ENCODE data around the gene CSNK1E.

The CSNK1E gene

GRCh38 chr22:38286915-38287669 lies 30.1 kb downstream of the CSNK1E start:
- no peaks in the 10 kb centered on the region for H4K20me1 ChIP-seq (ENCODE audit: low read depth, low read length)
- no peak overlapping the region for H3K4me2 ChIP-seq (ENCODE audit: low read depth, low read length, poor library complexity, severe bottlenecking)
- no peak overlapping the region for H3K4me3 ChIP-seq (ENCODE audit: insufficient read depth, low read length, poor library complexity, severe bottlenecking)
- H3K27ac ChIP-seq (ENCODE audit: low read depth, low read length), result no peak overlapping the region
- H3K9ac ChIP-seq (ENCODE audit: low read length), result no peak overlapping the region
- no peaks in the 10 kb centered on the region for H3F3A ChIP-seq (ENCODE audit: insufficient read depth)
- no peaks in the 10 kb centered on the region for H3K36me3 ChIP-seq (ENCODE audit: low read length)
- H3K9me3 ChIP-seq (ENCODE audit: insufficient read depth, low read length), result no peaks in the 10 kb centered on the region
- TF ChIP-seq CTCF (IDR thresholded peaks at IDR 0.05; ENCODE audit: insufficient read depth, low read length, poor library complexity, severe bottlenecking) (no peak), EZH2phosphoT487 (conservative IDR thresholded peaks at IDR 0.05; ENCODE audit: low read length) (no peak)
- H3K27me3 ChIP-seq (ENCODE audit: low read length), result no peaks in the 10 kb centered on the region
- no peaks in the 10 kb centered on the region for H3K79me2 ChIP-seq (ENCODE audit: insufficient read depth, low read length)
- no peak overlapping the region for H2AFZ ChIP-seq (ENCODE audit: low read depth, low read length, severe bottlenecking)
- H3K9me2 ChIP-seq (replicated peaks; ENCODE audit: insufficient read depth, low read length), result no peaks in the 10 kb centered on the region

DNA sequence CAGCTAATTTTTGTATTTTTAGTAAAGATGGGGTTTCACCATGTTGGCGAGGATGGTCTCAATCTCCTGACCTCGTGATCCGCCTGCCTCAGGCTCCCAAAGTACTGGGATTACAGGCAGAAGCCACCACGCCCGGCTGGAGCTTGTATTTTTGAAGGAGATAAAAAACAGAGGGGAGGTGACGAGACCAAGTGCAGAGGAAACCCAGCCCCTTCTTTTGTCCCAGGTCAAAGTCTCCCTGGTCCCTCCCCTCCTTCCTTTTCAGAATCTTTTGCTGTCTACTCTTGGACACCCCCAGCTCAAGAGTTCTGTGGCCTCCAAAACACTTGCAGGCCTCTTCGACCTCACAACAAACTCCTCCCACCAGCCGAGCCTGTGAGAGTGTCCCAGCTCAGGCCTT lies 32.2 kb downstream of the CSNK1E start:
- Histone ChIP-seq H3K79me2 (ENCODE audit: insufficient read depth, low read length) (no peaks in the 10 kb centered on the region), H3K9me2 (replicated peaks; ENCODE audit: insufficient read depth, low read length) (no peaks in the 10 kb centered on the region), H3K27me3 (ENCODE audit: low read length) (no peaks in the 10 kb centered on the region), H2AFZ (ENCODE audit: low read depth, low read length, severe bottlenecking) (no peak overlapping the region), H3K4me3 (ENCODE audit: insufficient read depth, low read length, poor library complexity, severe bottlenecking) (no peak overlapping the region), H3K9me3 (ENCODE audit: insufficient read depth, low read length) (no peaks in the 10 kb centered on the region), H3K9ac (ENCODE audit: low read length) (no peak overlapping the region), H3F3A (ENCODE audit: insufficient read depth) (no peaks in the 10 kb centered on the region), H3K4me2 (ENCODE audit: low read depth, low read length, poor library complexity, severe bottlenecking) (no peak overlapping the region), H4K20me1 (ENCODE audit: low read depth, low read length) (no peaks in the 10 kb centered on the region), H3K36me3 (ENCODE audit: low read length) (no peaks in the 10 kb centered on the region), H3K27ac (ENCODE audit: low read depth, low read length) (no peak overlapping the region)
- TF ChIP-seq EZH2phosphoT487 (conservative IDR thresholded peaks at IDR 0.05; ENCODE audit: low read length), result no peak
- no peak for TF ChIP-seq CTCF (IDR thresholded peaks at IDR 0.05; ENCODE audit: insufficient read depth, low read length, poor library complexity, severe bottlenecking)

- no peaks in the 10 kb centered on the region for H4K20me1 ChIP-seq (ENCODE audit: low read depth, low read length)
- H3K9me3 ChIP-seq (ENCODE audit: insufficient read depth, low read length), result no peaks in the 10 kb centered on the region
- H2AFZ ChIP-seq (ENCODE audit: low read depth, low read length, severe bottlenecking), result no peak overlapping the region
- no peak overlapping the region for H3K4me3 ChIP-seq (ENCODE audit: insufficient read depth, low read length, poor library complexity, severe bottlenecking)
- H3K79me2 ChIP-seq (ENCODE audit: insufficient read depth, low read length), result no peaks in the 10 kb centered on the region
- TF ChIP-seq CTCF (IDR thresholded peaks at IDR 0.05; ENCODE audit: insufficient read depth, low read length, poor library complexity, severe bottlenecking), result no peak
- H3K36me3 ChIP-seq (ENCODE audit: low read length), result no peaks in the 10 kb centered on the region
- no peak overlapping the region for H3K9ac ChIP-seq (ENCODE audit: low read length)
- H3K27me3 ChIP-seq (ENCODE audit: low read length), result no peaks in the 10 kb centered on the region
- no peaks in the 10 kb centered on the region for H3F3A ChIP-seq (ENCODE audit: insufficient read depth)
- no peak overlapping the region for H3K27ac ChIP-seq (ENCODE audit: low read depth, low read length)
- no peak overlapping the region for H3K4me2 ChIP-seq (ENCODE audit: low read depth, low read length, poor library complexity, severe bottlenecking)
- H3K9me2 ChIP-seq (replicated peaks; ENCODE audit: insufficient read depth, low read length), result no peaks in the 10 kb centered on the region
Measured at GRCh38 chr22:38284042-38284402, 33.2 kb downstream of the CSNK1E start.
